ENCODE data around the gene MTRF1.
A peak's percentile ranks its signal among the peaks of the same experiment; 100 is the strongest.
"Not testable (repeated sequence)": the region's sequence is repeated elsewhere in the genome, so short reads cannot be mapped to it uniquely, and the experiment has no call there.

Gene MTRF1

GRCh38 chr13:41263261-41263971, at the start of gene MTRF1:
MTRF1 (minus strand) TSS chr13:41263576; CDS start chr13:41260907, 2,669 bp downstream.
- peak; percentile 88 for DNase-seq

- DNase-seq: no peak
Observed at GRCh38 chr13:41313117-41313516, 49.7 kb upstream of the MTRF1 start.

GRCh38 chr13:41312176-41312500, 48.8 kb upstream of the MTRF1 start:
- peak; percentile 71 for DNase-seq

GRCh38 chr13:41311406-41312175, 48.2 kb upstream of the MTRF1 start:
- DNase-seq: peak; percentile 71

GRCh38 chr13:41310963-41311405, 47.6 kb upstream of the MTRF1 start, which contains the start of gene NAA16:
NAA16 (plus strand) TSS chr13:41311267; CDS start chr13:41311529, 262 bp downstream.
- peak; percentile 90 for DNase-seq

- no peak for DNase-seq
Observed at GRCh38 chr13:41307884-41308640, 44.7 kb upstream of the MTRF1 start.

- DNase-seq: no peak
Observed at GRCh38 chr13:41306271-41307145, 43.1 kb upstream of the MTRF1 start.

GRCh38 chr13:41304551-41304950, 41.2 kb upstream of the MTRF1 start:
- no peak for DNase-seq

GRCh38 chr13:41302743-41303142, 39.4 kb upstream of the MTRF1 start:
- DNase-seq: no peak

GRCh38 chr13:41299316-41300094, 36.1 kb upstream of the MTRF1 start:
- no peak for DNase-seq

GRCh38 chr13:41296879-41297646, 33.7 kb upstream of the MTRF1 start:
- DNase-seq: no peak

- DNase-seq: no peak
Observed at GRCh38 chr13:41295973-41296372, 32.6 kb upstream of the MTRF1 start.

- no peak for DNase-seq
Observed at GRCh38 chr13:41294914-41295313, 31.5 kb upstream of the MTRF1 start.

GRCh38 chr13:41293272-41293671, 29.9 kb upstream of the MTRF1 start:
- no peak for DNase-seq

GRCh38 chr13:41291246-41291645, 27.9 kb upstream of the MTRF1 start:
- DNase-seq: no peak

- no peak for DNase-seq
Observed at GRCh38 chr13:41289463-41289881, 26.1 kb upstream of the MTRF1 start.

GRCh38 chr13:41286370-41286769, 23.0 kb upstream of the MTRF1 start:
- no peak for DNase-seq

GRCh38 chr13:41284512-41285288, 21.3 kb upstream of the MTRF1 start:
- DNase-seq: no peak

- DNase-seq: no peak
Observed at GRCh38 chr13:41282129-41282571, 18.8 kb upstream of the MTRF1 start.

GRCh38 chr13:41279156-41279555, 15.8 kb upstream of the MTRF1 start:
- not testable (repeated sequence) for DNase-seq

All from NCI-H526 treated with DMSO at 0.1 percent for 48 hours (cell line).